GM19043 (cell line): ENCODE results near the gene DNAH5.
"Not testable (repeated sequence)": the region's sequence is repeated elsewhere in the genome, so short reads cannot be mapped to it uniquely, and the experiment has no call there.

Source experiments
- ATAC-seq: cut with Tn5 transposase; IDR thresholded peaks from one replicate; pipeline ENCODE4 v1.9.1; 2021; ENCODE audit warnings: low read depth; ENCODE audit not compliant: unreplicated experiment

The DNAH5 gene

GRCh38 chr5:13944560-13945199 lies at the start of gene DNAH5:
Gene DNAH5, minus strand, starts transcription at chr5:13944688. Its CDS starts 250 bp downstream, at chr5:13944438.
- ATAC-seq = no peak

- no peak for ATAC-seq
These were observed 49.4 kb upstream of the DNAH5 start for GRCh38 chr5:13993926-13994325.

GRCh38 chr5:13992795-13993194 lies 48.3 kb upstream of the DNAH5 start:
- no peak for ATAC-seq

DNA sequence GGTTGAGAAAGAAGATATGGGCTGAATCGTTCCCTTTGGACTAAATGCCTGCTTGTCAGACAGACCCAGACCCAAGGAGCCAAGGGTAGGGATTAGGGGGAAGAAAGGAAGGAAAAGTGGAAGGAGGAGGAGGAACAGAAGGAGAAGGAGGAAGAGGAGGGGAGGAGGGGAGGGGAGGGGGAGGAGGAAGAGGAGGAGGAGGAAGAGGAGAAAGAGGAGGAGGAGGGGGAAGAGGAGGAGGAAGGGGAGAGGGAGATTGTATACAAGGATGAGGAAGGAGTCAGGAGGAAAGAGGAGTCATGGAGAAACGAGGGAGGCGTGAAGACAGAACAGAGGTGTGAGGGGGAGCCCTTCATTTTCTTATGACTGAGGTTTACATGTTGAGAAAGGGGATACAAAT lies 46.9 kb upstream of the DNAH5 start:
- no peak for ATAC-seq

GRCh38 chr5:13990896-13991295 lies 46.4 kb upstream of the DNAH5 start:
- no peak for ATAC-seq

DNA sequence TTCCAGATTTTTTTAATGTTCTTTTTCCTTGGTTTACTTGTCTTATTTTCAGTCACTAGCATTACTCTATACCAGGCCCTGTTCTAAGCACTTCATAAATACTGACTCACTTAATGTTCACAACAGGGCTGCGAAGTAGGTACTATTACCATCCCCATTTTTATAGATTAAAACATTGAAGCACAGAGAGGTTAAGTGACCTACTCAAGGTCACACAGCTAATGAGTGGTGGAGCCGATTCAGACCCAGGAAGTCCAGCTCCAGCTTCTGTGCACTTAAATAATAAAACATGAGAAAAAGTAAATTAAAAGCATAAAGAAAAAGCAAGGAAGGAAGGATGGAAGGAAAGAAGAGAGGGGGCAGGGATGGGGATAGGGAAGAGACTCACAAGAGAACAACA lies 45.3 kb upstream of the DNAH5 start:
- no peak for ATAC-seq

DNA sequence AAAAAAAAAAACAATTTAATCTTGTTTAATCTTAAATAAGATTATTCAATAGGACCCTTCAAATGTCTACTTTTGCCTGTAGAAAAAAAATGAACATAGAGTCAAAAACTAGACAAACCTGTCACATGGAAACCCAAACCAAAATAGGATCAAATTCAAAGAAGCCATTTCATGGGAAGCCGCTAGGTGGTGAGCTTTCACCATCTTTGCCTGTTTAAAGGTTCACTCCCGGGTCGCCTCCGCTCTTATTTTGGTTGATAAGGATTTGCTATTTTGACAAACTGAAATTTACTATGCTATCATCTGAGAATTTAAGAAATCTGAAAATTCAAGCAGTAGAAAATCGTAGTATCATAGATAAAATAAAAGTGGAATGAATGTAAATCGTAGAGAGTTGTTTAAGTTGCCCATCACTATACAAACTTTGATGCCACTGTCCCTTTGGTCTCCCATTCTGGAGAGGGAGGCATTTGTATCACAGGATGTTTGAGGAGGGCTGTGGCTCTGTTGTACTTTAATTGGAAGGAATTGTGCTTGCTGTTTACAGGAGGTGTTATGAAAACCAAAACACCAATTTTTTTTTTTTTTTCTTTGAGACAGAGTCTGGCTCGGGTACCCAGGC lies 43.5 kb upstream of the DNAH5 start:
- ATAC-seq = peak; percentile 78

- ATAC-seq = no peak
These were observed 41.4 kb upstream of the DNAH5 start for GRCh38 chr5:13985731-13986418.

DNA sequence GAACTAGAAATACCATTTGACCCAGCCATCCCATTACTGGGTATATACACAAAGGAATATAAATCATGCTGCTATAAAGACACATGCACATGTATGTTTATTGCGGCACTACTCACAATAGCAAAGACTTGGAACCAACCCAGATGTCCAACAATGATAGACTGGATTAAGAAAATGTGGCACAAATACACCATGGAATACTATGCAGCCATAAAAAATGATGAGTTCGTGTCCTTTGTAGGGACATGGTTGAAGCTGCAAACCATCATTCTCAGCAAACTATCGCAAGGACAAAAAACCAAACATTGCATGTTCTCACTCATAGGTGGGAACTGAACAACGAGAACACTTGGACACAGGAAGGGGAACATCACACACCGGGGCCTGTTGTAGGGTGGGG lies 40.4 kb upstream of the DNAH5 start:
- ATAC-seq = not testable (repeated sequence)

DNA sequence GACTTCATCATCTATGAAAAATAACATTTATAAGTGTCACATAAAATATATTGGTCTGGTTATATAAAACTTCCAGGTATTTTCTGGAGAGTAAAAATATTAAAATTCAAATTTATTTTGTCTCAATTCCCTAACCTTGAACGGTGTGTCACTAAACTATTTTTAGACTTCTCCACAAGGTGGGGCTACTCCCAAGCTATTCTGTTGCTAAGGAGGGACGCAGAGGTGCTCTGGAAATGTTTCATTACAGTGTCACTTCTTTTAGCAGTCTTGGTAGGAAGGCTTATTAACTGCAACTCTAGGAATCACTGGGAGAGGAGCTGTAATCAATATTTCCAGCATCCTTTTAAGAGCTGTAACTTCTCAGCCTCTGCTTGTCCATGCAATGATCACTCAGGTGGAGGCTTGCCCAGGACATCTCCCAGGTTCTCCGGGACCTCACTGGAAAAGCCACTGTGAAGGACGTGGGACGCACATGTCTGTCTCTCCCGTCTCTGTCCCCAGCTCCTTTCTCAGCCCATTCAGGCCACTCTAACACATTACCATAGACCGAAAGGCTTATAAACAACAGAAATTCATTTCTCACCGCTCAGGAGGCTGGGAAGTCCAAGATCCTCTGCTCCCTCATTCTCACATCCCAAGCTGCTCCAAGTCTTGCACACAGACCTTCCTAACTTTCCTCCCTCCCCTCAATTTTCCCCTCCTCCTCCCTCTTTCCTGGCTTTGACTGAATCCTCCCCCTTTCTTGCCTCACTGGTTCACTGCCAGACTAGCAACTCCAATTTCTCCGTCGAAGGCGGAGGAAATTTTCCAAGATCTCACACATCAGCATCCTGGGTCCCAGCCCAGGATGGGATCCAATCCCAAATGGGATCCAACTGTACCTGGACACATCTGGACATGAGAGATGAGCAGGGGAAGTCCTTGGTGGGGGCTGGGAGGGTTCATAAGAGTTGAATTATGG lies 32.7 kb upstream of the DNAH5 start:
- ATAC-seq = no peak

DNA sequence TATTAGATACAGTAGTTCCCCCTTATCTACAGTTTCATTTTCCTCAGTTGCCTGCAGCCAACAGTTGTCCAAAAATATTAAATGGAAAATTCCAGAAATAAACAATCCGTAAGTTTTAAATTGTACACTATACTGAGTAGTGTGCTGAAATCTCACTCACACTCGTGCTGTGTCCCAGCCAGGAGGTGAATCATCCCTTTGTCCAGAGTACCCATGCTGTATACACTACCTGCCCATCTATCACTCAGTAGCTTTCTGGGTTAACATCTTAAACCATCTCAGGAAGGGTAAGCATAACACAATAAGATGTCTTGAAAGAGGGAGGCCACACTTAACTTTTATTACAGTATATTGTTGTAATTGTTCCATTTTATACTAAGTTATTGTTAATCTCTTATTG lies 31.7 kb upstream of the DNAH5 start:
- no peak for ATAC-seq

- ATAC-seq = no peak
These were observed 30.8 kb upstream of the DNAH5 start for GRCh38 chr5:13975246-13975645.

DNA sequence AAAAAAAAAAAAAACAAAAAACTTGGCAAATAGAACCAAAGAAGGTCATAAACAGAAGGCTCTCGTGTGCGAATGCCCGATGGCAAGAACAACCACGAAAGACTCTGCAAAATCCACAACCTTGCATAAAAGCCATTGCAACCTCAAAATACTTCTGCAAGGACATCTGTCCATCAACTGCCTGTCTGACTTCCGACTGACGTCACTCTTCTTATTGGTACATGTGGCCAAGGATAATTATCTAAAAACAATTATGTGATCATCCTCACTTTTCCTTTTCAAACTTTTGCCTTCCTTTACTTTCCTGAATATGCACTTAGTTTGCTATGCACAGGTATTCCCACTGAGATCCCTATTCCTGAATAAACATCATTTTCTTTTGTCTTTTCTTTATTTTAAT lies 29.2 kb upstream of the DNAH5 start:
- no peak for ATAC-seq

DNA sequence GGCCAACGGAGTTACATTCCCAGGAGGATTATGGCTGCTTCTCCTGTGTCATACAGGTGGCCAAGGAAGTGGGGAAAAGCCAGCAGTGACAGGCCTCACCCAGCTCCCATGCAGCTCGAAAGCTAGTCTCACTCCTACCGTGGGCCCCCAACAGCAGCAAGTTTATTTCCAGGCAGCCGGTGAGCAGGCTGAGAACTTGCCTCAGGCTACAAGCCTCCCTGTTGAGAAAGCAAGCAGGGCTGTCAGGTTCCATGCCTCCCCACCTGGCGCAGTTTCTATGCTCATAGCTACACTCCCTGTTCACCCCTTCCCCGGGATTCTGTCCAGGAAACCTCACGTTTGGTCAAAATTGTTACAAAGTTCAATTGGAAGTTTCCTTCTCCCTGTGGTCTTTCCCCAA lies 27.5 kb upstream of the DNAH5 start:
- ATAC-seq = no peak

GRCh38 chr5:13957032-13957645 lies 12.7 kb upstream of the DNAH5 start:
- ATAC-seq = peak; percentile 89

- ATAC-seq = no peak
These were observed 12.0 kb upstream of the DNAH5 start for GRCh38 chr5:13956471-13956870.

DNA sequence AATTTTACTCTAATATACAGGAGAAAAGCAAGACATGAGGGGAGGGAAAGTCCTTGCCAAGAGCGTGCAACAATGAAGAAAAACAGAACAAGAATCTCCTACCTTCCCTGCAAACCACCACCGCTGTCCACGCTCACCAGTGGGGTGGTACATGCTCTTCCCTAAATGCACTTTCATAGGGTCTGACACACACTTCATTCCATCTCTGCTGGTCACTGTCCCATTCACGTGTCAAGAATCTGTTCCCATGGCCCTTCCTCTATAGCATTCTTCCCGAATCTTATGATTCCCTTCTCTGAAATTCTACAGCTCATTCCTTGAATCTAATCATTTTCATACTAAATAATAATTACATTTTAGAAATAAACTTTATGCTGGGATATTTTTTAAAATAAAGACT lies 11.4 kb upstream of the DNAH5 start:
- no peak for ATAC-seq

- no peak for ATAC-seq
These were observed 1.6 kb upstream of the DNAH5 start for GRCh38 chr5:13946111-13946510.

DNA sequence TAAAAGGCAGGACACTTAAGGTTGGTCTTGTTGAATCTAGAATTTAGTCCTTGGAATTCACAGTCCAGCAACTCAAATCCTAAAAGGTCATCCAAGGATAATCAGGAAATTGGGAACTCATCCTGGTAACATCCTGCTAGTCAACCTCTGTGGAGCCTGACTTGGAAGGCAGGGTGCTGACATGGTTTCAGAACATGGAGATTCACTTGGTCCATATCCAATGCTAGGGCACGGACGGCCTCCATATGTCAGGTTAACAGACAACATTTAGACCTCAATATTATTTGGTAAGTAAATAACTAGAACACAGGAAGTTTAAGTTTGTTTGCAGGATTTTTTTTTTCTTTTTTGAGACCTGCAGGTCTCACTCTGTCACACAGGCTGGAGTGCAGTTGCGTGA lies 783 bp upstream of the DNAH5 start:
- no peak for ATAC-seq

DNA sequence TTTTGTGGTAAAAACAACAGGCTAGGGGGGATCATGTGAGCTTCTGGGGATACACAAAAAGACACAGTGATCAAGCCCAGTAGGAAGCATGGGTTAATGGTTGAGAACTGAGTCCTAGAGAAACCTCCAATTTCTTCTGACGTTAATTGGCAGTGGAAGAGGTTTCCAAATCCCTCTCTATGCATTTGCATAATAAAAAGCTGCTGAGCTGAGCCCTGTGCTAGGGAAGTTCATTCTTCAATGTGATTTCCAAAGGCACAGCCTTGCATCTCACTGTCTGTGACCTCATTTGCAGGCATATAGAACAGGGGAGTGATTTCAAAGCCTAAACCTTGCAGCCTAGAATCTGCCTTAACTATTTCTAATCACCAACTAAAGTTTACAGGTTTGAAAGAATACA lies 812 bp downstream of the DNAH5 start:
- ATAC-seq = no peak
